Activated CD8-positive, alpha-beta memory T cell treated with anti-CD3 and anti-CD28 coated beads for 24 hours (primary cell): ENCODE data around the gene CCL21.
"Not testable (repeated sequence)": the region's sequence is repeated elsewhere in the genome, so short reads cannot be mapped to it uniquely, and the experiment has no call there.

Experiments
- DNase-seq: peaks from one replicate; pipeline ENCODE4 v3.0.0-alpha.2; 2020

CCL21 gene

GRCh38 chr9:34710023-34710422 lies at the start of gene CCL21:
TSS of gene CCL21 (minus strand) at chr9:34710136. CDS start at chr9:34710066, 70 bp downstream.
- DNase-seq, result no peak

GRCh38 chr9:34759432-34760134 lies 49.6 kb upstream of the CCL21 start:
- DNase-seq, result no peak

- not testable (repeated sequence) for DNase-seq
Measured at GRCh38 chr9:34750320-34750719, 40.4 kb upstream of the CCL21 start.

- no peak for DNase-seq
Measured at GRCh38 chr9:34746526-34746925, 36.6 kb upstream of the CCL21 start.

- no peak for DNase-seq
Measured at GRCh38 chr9:34744295-34745221, 34.6 kb upstream of the CCL21 start.

GRCh38 chr9:34742710-34743109 lies 32.8 kb upstream of the CCL21 start:
- no peak for DNase-seq

DNA sequence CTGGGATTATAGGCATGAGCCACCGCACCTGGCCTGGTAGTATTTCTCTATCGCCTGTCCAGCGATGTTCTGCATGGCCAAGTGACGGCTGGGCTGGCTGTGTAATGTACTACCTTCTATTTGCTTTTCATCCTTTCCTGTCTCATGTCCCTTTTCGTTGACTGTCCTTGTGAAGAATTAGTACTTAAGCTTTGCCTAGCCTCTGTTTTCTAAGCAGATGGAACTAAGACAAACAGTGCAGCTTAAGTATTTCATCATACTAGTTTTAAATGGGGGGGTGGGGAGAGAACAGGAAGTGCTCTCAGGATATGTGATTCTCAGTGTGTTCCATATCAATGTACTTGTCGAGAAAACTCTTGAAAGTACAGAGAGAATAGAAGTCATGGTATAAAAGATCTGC lies 31.7 kb upstream of the CCL21 start:
- no peak for DNase-seq

GRCh38 chr9:34740176-34740575 lies 30.2 kb upstream of the CCL21 start:
- DNase-seq, result not testable (repeated sequence)

GRCh38 chr9:34737677-34738260 lies 27.8 kb upstream of the CCL21 start:
- DNase-seq, result no peak

DNA sequence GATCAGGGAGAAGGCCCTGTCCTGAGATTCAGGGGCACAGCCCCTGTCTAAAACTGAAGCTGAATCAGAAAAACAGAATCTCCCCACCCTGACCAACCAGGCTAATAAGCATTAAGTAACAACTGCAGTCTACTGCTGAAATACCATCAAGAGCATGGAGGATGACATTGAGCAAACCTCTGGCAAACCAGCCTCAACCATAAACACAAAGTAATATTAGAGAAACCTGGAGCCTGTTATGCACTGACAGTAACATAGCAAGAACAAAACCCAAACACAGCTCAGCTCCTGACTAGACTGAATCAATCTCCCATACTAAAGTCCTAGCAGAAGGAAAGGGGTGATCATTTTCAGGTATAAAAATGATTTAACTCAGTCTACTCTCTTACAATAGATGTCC lies 24.8 kb upstream of the CCL21 start:
- DNase-seq, result no peak

- no peak for DNase-seq
Measured at GRCh38 chr9:34732886-34733285, 22.9 kb upstream of the CCL21 start.

DNA sequence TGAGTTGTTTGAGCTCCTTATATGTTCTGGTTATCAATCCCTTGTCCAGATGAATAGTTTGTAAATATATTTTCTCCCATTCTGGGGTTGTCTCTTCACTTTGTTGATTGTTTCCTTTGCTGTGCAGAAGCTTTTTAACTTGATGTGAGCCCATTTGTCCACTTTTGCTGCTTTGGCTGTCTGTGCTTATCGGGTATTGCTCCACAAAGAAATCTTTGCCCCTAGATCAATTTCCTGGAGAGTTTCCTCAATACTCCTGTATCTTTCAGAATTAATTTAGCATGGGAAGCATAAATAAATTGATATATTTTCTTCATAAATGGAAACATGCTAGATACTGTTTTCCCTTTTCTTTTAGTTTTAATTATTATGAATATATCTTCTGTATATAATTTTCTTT lies 22.5 kb upstream of the CCL21 start:
- DNase-seq, result no peak

- DNase-seq, result no peak
Measured at GRCh38 chr9:34723141-34723540, 13.2 kb upstream of the CCL21 start.

DNA sequence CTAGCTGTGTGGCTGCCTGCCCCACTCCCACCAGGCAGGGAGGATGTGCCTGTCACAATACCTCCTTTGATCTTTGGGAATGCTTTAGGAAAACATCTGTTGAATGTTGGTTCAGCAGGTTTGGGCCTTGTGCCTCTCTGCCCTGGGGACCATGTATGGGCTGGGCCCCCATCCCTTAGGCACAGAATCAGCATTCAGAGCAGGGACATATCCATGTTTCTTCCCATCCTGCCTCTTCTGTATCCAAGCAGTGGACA lies 9.8 kb upstream of the CCL21 start:
- DNase-seq, result not testable (repeated sequence)

DNA sequence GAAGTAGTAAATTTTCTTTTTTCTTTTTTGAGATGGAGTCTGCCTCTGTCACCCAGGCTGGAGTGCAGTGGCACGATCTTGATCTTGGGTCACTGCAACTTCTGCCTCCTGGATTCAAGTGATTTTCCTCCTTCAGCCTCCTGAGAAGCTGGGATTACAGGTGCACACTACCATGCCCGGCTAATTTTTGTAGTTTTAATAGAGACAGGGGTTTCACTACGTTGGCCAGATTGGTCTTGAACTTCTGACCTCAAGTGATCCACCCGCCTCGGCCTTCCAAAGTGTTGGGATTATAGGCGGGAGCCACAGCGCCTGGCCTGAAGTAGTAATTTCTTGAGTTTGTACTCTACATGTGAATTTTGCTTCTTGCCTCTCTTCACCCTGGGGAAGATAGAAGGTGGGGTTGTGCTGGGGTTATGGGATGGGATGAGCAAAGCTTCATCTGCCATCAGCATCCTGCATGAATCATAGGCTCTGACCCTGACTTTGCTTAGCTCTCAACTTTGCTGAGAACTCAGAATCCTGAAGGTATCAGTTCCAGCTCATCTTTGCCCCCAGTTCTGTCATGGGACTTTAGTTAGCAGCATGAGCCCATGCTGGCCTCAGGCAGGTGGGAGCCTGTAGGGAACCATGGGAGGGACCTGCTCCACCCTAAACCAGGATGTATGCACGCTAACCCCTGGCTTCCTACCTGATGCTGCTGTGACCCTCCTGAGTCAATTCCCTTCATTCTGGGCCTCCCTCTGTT lies 9.3 kb upstream of the CCL21 start:
- no peak for DNase-seq

DNA sequence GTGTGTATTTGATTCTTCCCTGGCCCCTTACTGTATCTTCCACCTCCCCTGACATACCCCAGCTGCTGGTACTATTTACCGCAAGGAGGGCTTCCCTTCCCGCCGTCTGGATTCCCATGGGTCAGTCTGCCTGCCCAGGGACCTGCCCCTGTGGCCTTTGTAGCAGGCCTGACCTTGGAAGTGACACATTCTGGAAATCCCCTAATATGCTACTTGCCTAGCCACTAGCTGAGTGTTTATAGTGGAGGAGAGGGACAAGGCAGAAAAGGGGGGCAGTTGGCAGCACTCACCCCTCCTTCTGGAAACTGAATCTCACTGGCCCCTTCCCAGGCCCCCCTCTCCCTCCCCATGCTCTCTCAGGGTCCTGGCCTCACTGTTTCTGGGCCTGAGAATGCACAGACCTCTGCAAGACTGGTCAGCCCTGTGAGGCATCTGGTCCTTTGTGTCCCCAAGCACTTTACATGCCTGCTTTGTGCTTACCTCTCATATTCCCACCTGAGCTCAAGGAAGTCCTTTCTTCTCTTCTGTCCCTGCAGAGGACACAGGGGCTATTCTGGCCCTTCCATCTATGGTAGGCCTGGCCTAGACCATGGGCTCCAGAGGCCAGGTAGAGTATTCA lies 8.2 kb upstream of the CCL21 start:
- no peak for DNase-seq

GRCh38 chr9:34716711-34717110 lies 6.8 kb upstream of the CCL21 start:
- no peak for DNase-seq

DNA sequence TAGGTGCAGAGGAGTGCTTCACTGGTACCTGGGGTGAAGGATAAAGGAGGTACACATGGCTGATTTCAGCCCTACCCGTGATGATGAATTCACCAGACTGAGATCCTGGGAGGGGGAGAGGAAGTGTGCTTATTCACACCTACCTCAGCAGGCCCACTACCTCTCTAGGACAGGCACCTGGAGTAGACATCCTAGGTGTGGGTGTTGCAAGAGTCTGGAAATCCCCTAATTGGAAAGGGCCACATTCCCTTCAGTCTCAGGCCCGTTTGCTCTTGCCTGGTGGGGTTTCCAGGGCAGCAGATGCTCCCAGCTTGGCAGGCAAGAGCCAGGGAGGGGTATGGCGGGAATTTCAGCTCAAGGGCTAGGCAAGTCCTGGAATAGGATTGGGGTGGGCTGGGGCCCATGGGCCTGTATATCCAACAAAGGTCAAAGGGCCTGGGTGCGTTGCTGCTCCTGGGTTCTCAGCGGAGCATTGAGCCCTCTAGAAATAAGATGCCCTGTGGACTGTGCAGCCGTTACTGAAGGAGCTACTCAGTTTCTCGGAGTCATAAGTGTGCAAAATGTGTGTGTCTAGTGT lies 5.8 kb upstream of the CCL21 start:
- DNase-seq, result no peak

GRCh38 chr9:34714007-34714406 lies 4.1 kb upstream of the CCL21 start:
- DNase-seq, result no peak

GRCh38 chr9:34712140-34712539 lies 2.2 kb upstream of the CCL21 start:
- DNase-seq, result no peak

GRCh38 chr9:34709196-34709978 lies 549 bp downstream of the CCL21 start:
- no peak for DNase-seq

DNA sequence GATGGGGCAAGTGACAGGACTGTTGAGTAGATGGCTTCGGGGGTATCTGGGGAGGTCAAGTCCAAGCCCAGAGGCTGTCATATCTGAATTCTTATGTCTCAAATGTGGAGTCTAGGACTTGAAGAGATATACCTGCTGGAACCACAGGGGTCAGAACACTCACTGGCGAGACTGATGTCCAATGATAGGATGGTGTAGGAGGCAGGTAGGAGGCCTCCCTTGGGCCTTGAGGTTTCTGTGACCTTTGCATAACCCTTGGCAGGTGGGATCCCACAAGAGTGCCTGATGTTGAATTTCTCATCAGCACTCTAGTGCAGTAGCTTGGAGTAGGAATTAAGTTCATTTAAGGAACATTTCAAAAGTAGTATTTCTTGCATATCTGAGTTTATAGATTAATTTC lies 2.8 kb downstream of the CCL21 start:
- no peak for DNase-seq
